Activated CD4-positive, alpha-beta T cell treated with anti-CD3 and anti-CD28 coated beads for 1 hour (primary cell): ENCODE measurements around the gene LINGO3.
"Not testable (repeated sequence)": the region's sequence is repeated elsewhere in the genome, so short reads cannot be mapped to it uniquely, and the experiment has no call there.

Experiments
- DNase-seq: peaks from one replicate; pipeline ENCODE4 v3.0.0-alpha.2; 2020

Gene LINGO3

GRCh38 chr19:2308114-2308556, at the start of gene LINGO3:
Gene LINGO3, minus strand, starts transcription at chr19:2308154. Its CDS starts 16,378 bp downstream, at chr19:2291776.
- no peak for DNase-seq

- DNase-seq: no peak
These were observed 48.2 kb upstream of the LINGO3 start for GRCh38 chr19:2356036-2356646.

GRCh38 chr19:2355168-2356035, 47.4 kb upstream of the LINGO3 start:
- DNase-seq: no peak

- DNase-seq: no peak
These were observed 46.7 kb upstream of the LINGO3 start for GRCh38 chr19:2354670-2355069.

GRCh38 chr19:2353887-2354592, 46.1 kb upstream of the LINGO3 start:
- DNase-seq: no peak

- DNase-seq: no peak
These were observed 45.4 kb upstream of the LINGO3 start for GRCh38 chr19:2353159-2353886.

- no peak for DNase-seq
These were observed 44.2 kb upstream of the LINGO3 start for GRCh38 chr19:2352121-2352520.

- no peak for DNase-seq
These were observed 43.6 kb upstream of the LINGO3 start for GRCh38 chr19:2351591-2351990.

GRCh38 chr19:2350656-2351055, 42.7 kb upstream of the LINGO3 start:
- DNase-seq: no peak

GRCh38 chr19:2349818-2350217, 41.9 kb upstream of the LINGO3 start:
- DNase-seq: not testable (repeated sequence)

- no peak for DNase-seq
These were observed 38.1 kb upstream of the LINGO3 start for GRCh38 chr19:2345794-2346663.

- DNase-seq: no peak
These were observed 37.1 kb upstream of the LINGO3 start for GRCh38 chr19:2345076-2345475.

- no peak for DNase-seq
These were observed 36.5 kb upstream of the LINGO3 start for GRCh38 chr19:2344381-2344870.

GRCh38 chr19:2343289-2343982, 35.5 kb upstream of the LINGO3 start:
- DNase-seq: no peak

- DNase-seq: no peak
These were observed 34.8 kb upstream of the LINGO3 start for GRCh38 chr19:2342656-2343288.

GRCh38 chr19:2341982-2342381, 34.0 kb upstream of the LINGO3 start:
- no peak for DNase-seq

- DNase-seq: no peak
These were observed 33.3 kb upstream of the LINGO3 start for GRCh38 chr19:2341244-2341751.

GRCh38 chr19:2340496-2341243, 32.7 kb upstream of the LINGO3 start:
- DNase-seq: no peak

GRCh38 chr19:2339644-2340310, 31.8 kb upstream of the LINGO3 start:
- no peak for DNase-seq
